Astrocyte of the cerebellum (primary cell): ENCODE results near the gene ERBB4.
"Not testable (repeated sequence)": the region's sequence is repeated elsewhere in the genome, so short reads cannot be mapped to it uniquely, and the experiment has no call there.

Source experiments
- DNase-seq: peaks from one replicate; pipeline ENCODE4 v3.0.0-alpha.2; 2011; ENCODE audit warnings: low read depth
- H3K4me3 ChIP-seq: 2 replicates; pipeline ENCODE4 v1.5.1; 2011; ENCODE audit warnings: mild to moderate bottlenecking, low read depth, low read length, moderate library complexity
- CTCF ChIP-seq: IDR thresholded peaks from 2 replicates; pipeline ENCODE4 v1.5.1; 2012; ENCODE audit warnings: low read length, low read depth, moderate library complexity, mild to moderate bottlenecking; ENCODE audit errors: missing control alignments
- in situ Hi-C: cut with HindIII; loops from 2 replicates; pipeline ENCODE4 v1.10.0; 2017; ENCODE audit warnings: low sequenced_read_pairs

Gene ERBB4

GRCh38 chr2:212193056-212193455 is 345.5 kb downstream of the ERBB4 start:
- in situ Hi-C loops = no loop called here
- no peak for TF ChIP-seq CTCF
- no peak for DNase-seq
- H3K4me3 ChIP-seq = no peak overlapping the region

GRCh38 chr2:212191438-212191837 is 347.2 kb downstream of the ERBB4 start:
- in situ Hi-C loops, H3K4me3 ChIP-seq, DNase-seq: not testable (repeated sequence)

GRCh38 chr2:212186166-212186565 is 352.4 kb downstream of the ERBB4 start:
- TF ChIP-seq CTCF = no peak
- no peak for DNase-seq
- in situ Hi-C loops = no loop called here

GRCh38 chr2:212181646-212182045 is 357.0 kb downstream of the ERBB4 start:
- DNase-seq = no peak
- H3K4me3 ChIP-seq = no peak overlapping the region
- in situ Hi-C loops = no loop called here
- TF ChIP-seq CTCF = no peak

More at GRCh38 chr2:212186166-212186565, 352.4 kb downstream of the ERBB4 start:
- no peak overlapping the region for H3K4me3 ChIP-seq

- in situ Hi-C loops = no loop called here
- H3K4me3 ChIP-seq = no peak overlapping the region
- no peak for TF ChIP-seq CTCF
- no peak for DNase-seq
Observed at GRCh38 chr2:212180408-212181083, 358.1 kb downstream of the ERBB4 start.

GRCh38 chr2:212177724-212178123 is 360.9 kb downstream of the ERBB4 start:
- in situ Hi-C loops = no loop called here
- H3K4me3 ChIP-seq = no peak overlapping the region
- DNase-seq = no peak
- peak; percentile 24 for TF ChIP-seq CTCF

GRCh38 chr2:212176151-212176550 is 362.5 kb downstream of the ERBB4 start:
- no peak overlapping the region for H3K4me3 ChIP-seq
- in situ Hi-C loops = no loop called here
- no peak for DNase-seq
- TF ChIP-seq CTCF = no peak
